K562 (cell line): ENCODE data around the gene ST6GALNAC2. TPM values are rescaled to one million over a fixed set of nuclear protein-coding genes. Genes with fewer than 3 reads are reported as not detected.

Experiments used
- ARNT ChIP-seq, 2 experiments: fragments of 450-650 bp; IDR thresholded peaks; 2 replicates each; pipeline ENCODE4 v1.6.1; 2016; ENCODE audit warnings: mild to moderate bottlenecking in 1 of 2
- C11orf30 ChIP-seq: fragments of 450-650 bp; IDR thresholded peaks from 2 replicates; pipeline ENCODE4 v1.6.1; 2016; ENCODE audit warnings: low read depth, mild to moderate bottlenecking
- CHD7 ChIP-seq: fragments of 200-600 bp; sonication (generic); IDR thresholded peaks from one replicate; pipeline ENCODE4 v1.6.1; 2012; ENCODE audit warnings: mild to moderate bottlenecking, low read depth, low read length, inconsistent platforms
- ELF1 ChIP-seq: fragments of 200-800 bp; sonication (Bioruptor generic); IDR thresholded peaks from 2 replicates; pipeline ENCODE4 v1.6.1; 2016; ENCODE audit warnings: missing genetic modification characterization, missing compliant biosample characterization
- FOXK2 ChIP-seq, 2 experiments: fragments of 450-650 bp; IDR thresholded peaks in 1 of 2; conservative IDR thresholded peaks in 1 of 2; 2 replicates each; pipeline ENCODE4 v1.6.1; 2016; ENCODE audit warnings: low read depth in 2 of 2, mild to moderate bottlenecking in 1 of 2
- GTF3C2 ChIP-seq: IDR thresholded peaks from 3 replicates; pipeline ENCODE4 v1.6.1; 2011; ENCODE audit warnings: borderline replicate concordance, mild to moderate bottlenecking, moderate library complexity; ENCODE audit not compliant: insufficient read length; ENCODE audit errors: extremely low read depth
- NR3C1 ChIP-seq: sonication (generic); formaldehyde crosslinking; IDR thresholded peaks from 2 replicates; pipeline ENCODE4 v1.8.1; 2022; ENCODE audit warnings: missing genetic modification reagents
- OTX1 ChIP-seq: fragments of 450-650 bp; formaldehyde crosslinking; IDR thresholded peaks from 2 replicates; pipeline ENCODE4 v1.4.0; 2022; ENCODE audit warnings: mild to moderate bottlenecking
- SAFB2 ChIP-seq: fragments of 200-400 bp; formaldehyde crosslinking; IDR thresholded peaks from 2 replicates; pipeline ENCODE4 v1.6.1; 2018; ENCODE audit warnings: borderline replicate concordance, low read length, low read depth, moderate library complexity; ENCODE audit not compliant: severe bottlenecking
- SFPQ ChIP-seq: fragments of 200-400 bp; formaldehyde crosslinking; IDR thresholded peaks from 2 replicates; pipeline ENCODE4 v1.6.1; 2017; ENCODE audit warnings: mild to moderate bottlenecking, low read depth, low read length, moderate library complexity
- SMARCA4 ChIP-seq: fragments of 450-650 bp; IDR thresholded peaks from 2 replicates; pipeline ENCODE4 v1.6.1; 2016
- polyA plus RNA-seq, 8 experiments: library from polyadenylated mRNA; depleted of rRNA in 4 of 8; stranded (reverse) in 5 of 8; unstranded in 3 of 8; fragments of >200 nt; fragmentation: Nextera tagmentation in 2 of 8; fragmentation: Illumina TruSeq in 1 of 8; extraction: Ambion mirVana in 2 of 8; extraction: Trizol in 1 of 8; gene quantifications; 2 replicates each; pipeline versions ENCODE4 v1.2.1 to v1.2.3, GENCODE V29; 2011 to 2014; ENCODE audit warnings: inconsistent platforms in 1 of 8, missing spikeins in 1 of 8
- total RNA-seq, 7 experiments: library from RNA; depleted of rRNA in 6 of 7; stranded (reverse); fragments of >200 nt in 6 of 7; fragmentation: Illumina TruSeq in 2 of 7; extraction: Trizol in 2 of 7; gene quantifications; 2 replicates each; pipeline versions ENCODE4 v1.2.1 to v1.2.3, GENCODE V29; 2011 to 2021; ENCODE audit warnings: low replicate concordance in 1 of 7

The ST6GALNAC2 gene
- total and polyA plus RNA-seq, 9 of the 15 experiments (the other 6 are each of a cell fraction or from before 2014, with no cell fraction given): 0.18 TPM; not detected in 8

- TF ChIP-seq FOXK2 (conservative IDR thresholded peaks at IDR 0.05 in 1 of 2, IDR thresholded peaks at IDR 0.05 in 1 of 2; ENCODE audit: low read depth in 2 of 2): no peak
- no peak for TF ChIP-seq OTX1 (CRISPR knock-in tag)
- no peak for TF ChIP-seq NR3C1 (CRISPR knock-in tag)
- TF ChIP-seq CHD7: no peak
- TF ChIP-seq SAFB2: no peak
- no peak for TF ChIP-seq SFPQ
- peak; percentile 24; the same call in 1 of the 2 replicates for TF ChIP-seq SMARCA4
- TF ChIP-seq GTF3C2: peak; percentile 34
- no peak for TF ChIP-seq C11orf30
- 0 out of 4 replicates have a peak, but pooled peaks of 1 of the 2 experiments have one; percentile 21 for TF ChIP-seq ARNT (IDR thresholded peaks at IDR 0.05)
- no peak for TF ChIP-seq ELF1 (tag)
Measured at GRCh38 chr17:76528528-76529223, 57.0 kb downstream of the ST6GALNAC2 start (continued).
